Hematopoietic multipotent progenitor cell (in vitro differentiated cells): ENCODE measurements around the gene TSPYL1. TPM values are rescaled to one million over a fixed set of nuclear protein-coding genes. Genes with fewer than 3 reads are reported as not detected.

Experiments
- total RNA-seq: library from RNA; depleted of rRNA; stranded (reverse); fragments of >200 nt; gene quantifications from one replicate; pipeline ENCODE4 v1.2.3, GENCODE V29; 2012

The TSPYL1 gene
- total RNA-seq, 1 donor, result 111 TPM

Other genes with a start within 250 kb of the TSPYL1 start
- under 0.01 TPM for gene FRK, start 219.0 kb downstream of the TSPYL1 start, total RNA-seq
- 7.0 TPM for gene NT5DC1, start 179.1 kb downstream of the TSPYL1 start, total RNA-seq
- not detected for gene COL10A1, start 153.8 kb downstream of the TSPYL1 start, total RNA-seq
- 28.5 TPM for gene TSPYL4, start 25.9 kb downstream of the TSPYL1 start, total RNA-seq
- 35.8 TPM for gene DSE, start 91.0 kb upstream of the TSPYL1 start, total RNA-seq
- 77.8 TPM for gene CALHM6, start 181.4 kb upstream of the TSPYL1 start, total RNA-seq
- gene CALHM5, start 231.7 kb upstream of the TSPYL1 start, total RNA-seq, result under 0.01 TPM